Endothelial cell (in vitro differentiated cells): ENCODE results near the gene PDIA2. TPM values are rescaled to one million over a fixed set of nuclear protein-coding genes. Genes with fewer than 3 reads are reported as not detected.

Experiments
- DNase-seq: peaks from one replicate; pipeline ENCODE4 v3.0.0; 2021; ENCODE audit warnings: low spot score
- H3K27ac Mint-ChIP-seq: one replicate; pipeline ENCODE4 v1.8.0; 2021; ENCODE audit warnings: mixed read lengths, inconsistent platforms; ENCODE audit not compliant: unreplicated experiment
- H3K27me3 Mint-ChIP-seq: one replicate; pipeline ENCODE4 v1.8.0; 2021; ENCODE audit warnings: mild to moderate bottlenecking, moderate library complexity, mixed read lengths, inconsistent platforms; ENCODE audit not compliant: unreplicated experiment
- H3K36me3 Mint-ChIP-seq: one replicate; pipeline ENCODE4 v1.8.0; 2021; ENCODE audit warnings: mild to moderate bottlenecking, low read depth, mixed read lengths, inconsistent platforms; ENCODE audit not compliant: unreplicated experiment
- H3K4me1 Mint-ChIP-seq: one replicate; pipeline ENCODE4 v1.8.0; 2021; ENCODE audit warnings: mild to moderate bottlenecking, mixed read lengths, inconsistent platforms; ENCODE audit not compliant: unreplicated experiment
- H3K4me3 Mint-ChIP-seq: one replicate; pipeline ENCODE4 v1.8.0; 2021; ENCODE audit warnings: mild to moderate bottlenecking, mixed read lengths, inconsistent platforms; ENCODE audit not compliant: unreplicated experiment
- H3K9me3 Mint-ChIP-seq: one replicate; pipeline ENCODE4 v1.8.0; 2021; ENCODE audit warnings: mixed read lengths, inconsistent platforms; ENCODE audit not compliant: unreplicated experiment
- CTCF ChIP-seq: fragments of 200-600 bp; sonication (generic); IDR thresholded peaks from one replicate; pipeline ENCODE4 v1.5.0; 2021; ENCODE audit warnings: antibody characterized with exemption; ENCODE audit not compliant: unreplicated experiment
- total RNA-seq: library from RNA; stranded (reverse); fragmentation: NEBNext Ultra II Directional; extraction: Animal tissue kit (Norgen Biotek cat#: 25700); gene quantifications from one replicate; pipeline ENCODE4 v1.2.1, GENCODE V29; 2021; ENCODE audit not compliant: unreplicated experiment

Gene PDIA2
- total RNA-seq, 1 donor from 2014 or later, result not detected

GRCh38 chr16:242281-242680 is 40.7 kb upstream of the PDIA2 start:
- no peak overlapping the region for H3K27ac Mint-ChIP-seq
- no peaks in the 10 kb centered on the region for H3K4me1 Mint-ChIP-seq
- H3K4me3 Mint-ChIP-seq, result no peak overlapping the region
- DNase-seq, result no peak
- no peaks in the 10 kb centered on the region for H3K9me3 Mint-ChIP-seq
- no peaks in the 10 kb centered on the region for H3K27me3 Mint-ChIP-seq
- no peaks in the 10 kb centered on the region for H3K36me3 Mint-ChIP-seq
- no peak for TF ChIP-seq CTCF

- H3K27me3 Mint-ChIP-seq, result peaks cover 2% of the 10 kb centered on the region
- no peak overlapping the region for H3K4me3 Mint-ChIP-seq
- no peak for TF ChIP-seq CTCF
- H3K4me1 Mint-ChIP-seq, result no peaks in the 10 kb centered on the region
- H3K9me3 Mint-ChIP-seq, result no peaks in the 10 kb centered on the region
- H3K27ac Mint-ChIP-seq, result no peak overlapping the region
- DNase-seq, result no peak
- H3K36me3 Mint-ChIP-seq, result no peaks in the 10 kb centered on the region
These were observed 39.6 kb upstream of the PDIA2 start for GRCh38 chr16:243348-243747.

- no peak for DNase-seq
- Mint-ChIP-seq H3K27me3 (peaks cover 2% of the 10 kb centered on the region), H3K4me1 (no peaks in the 10 kb centered on the region), H3K36me3 (no peaks in the 10 kb centered on the region), H3K9me3 (no peaks in the 10 kb centered on the region), H3K27ac (peak overlapping the region; percentile 45), H3K4me3 (no peak overlapping the region)
- no peak for TF ChIP-seq CTCF
These were observed 37.9 kb upstream of the PDIA2 start for GRCh38 chr16:245105-245504.

GRCh38 chr16:247027-247426 is 35.9 kb upstream of the PDIA2 start:
- no peak overlapping the region for H3K4me3 Mint-ChIP-seq
- peaks cover 3% of the 10 kb centered on the region for H3K36me3 Mint-ChIP-seq
- H3K27me3 Mint-ChIP-seq, result peaks cover 3% of the 10 kb centered on the region
- no peak for DNase-seq
- H3K27ac Mint-ChIP-seq, result no peak overlapping the region
- TF ChIP-seq CTCF, result no peak
- H3K9me3 Mint-ChIP-seq, result no peaks in the 10 kb centered on the region
- peaks cover 5% of the 10 kb centered on the region for H3K4me1 Mint-ChIP-seq

- H3K9me3 Mint-ChIP-seq, result no peaks in the 10 kb centered on the region
- no peak overlapping the region for H3K27ac Mint-ChIP-seq
- TF ChIP-seq CTCF, result no peak
- H3K4me1 Mint-ChIP-seq, result peaks cover 17% of the 10 kb centered on the region
- no peak for DNase-seq
- peaks cover 7% of the 10 kb centered on the region for H3K27me3 Mint-ChIP-seq
- peaks cover 3% of the 10 kb centered on the region for H3K36me3 Mint-ChIP-seq
- H3K4me3 Mint-ChIP-seq, result no peak overlapping the region
These were observed 33.5 kb upstream of the PDIA2 start for GRCh38 chr16:249431-249830.
